GM21381 (cell line): ENCODE measurements around the gene HPS1.
A peak's percentile ranks its signal among the peaks of the same experiment; 100 is the strongest.

Experiments
- ATAC-seq: cut with Tn5 transposase; IDR thresholded peaks from one replicate; pipeline ENCODE4 v1.9.1; 2021; ENCODE audit warnings: mild to moderate bottlenecking, moderate library complexity; ENCODE audit not compliant: unreplicated experiment

The HPS1 gene

DNA sequence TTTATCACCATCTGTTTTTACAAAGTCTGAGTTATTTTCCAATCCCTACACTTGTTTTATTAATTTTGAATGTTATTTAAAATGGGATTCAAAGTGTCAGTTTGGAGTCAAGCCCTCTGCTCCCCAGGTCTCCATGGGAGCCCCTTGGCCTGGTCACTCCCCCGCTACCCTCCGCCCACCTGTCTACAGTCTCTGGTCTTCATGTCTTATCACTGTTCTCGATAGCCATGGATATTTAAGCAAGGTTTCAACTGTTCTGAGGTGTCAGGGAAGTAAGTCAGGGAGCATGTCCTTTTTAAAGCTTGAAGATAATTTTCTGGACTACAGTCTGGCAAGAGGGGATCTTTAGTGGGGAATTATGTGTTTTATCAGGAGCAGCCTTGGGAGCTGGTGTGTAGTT is 19.1 kb upstream of the HPS1 start:
- ATAC-seq, result no peak

DNA sequence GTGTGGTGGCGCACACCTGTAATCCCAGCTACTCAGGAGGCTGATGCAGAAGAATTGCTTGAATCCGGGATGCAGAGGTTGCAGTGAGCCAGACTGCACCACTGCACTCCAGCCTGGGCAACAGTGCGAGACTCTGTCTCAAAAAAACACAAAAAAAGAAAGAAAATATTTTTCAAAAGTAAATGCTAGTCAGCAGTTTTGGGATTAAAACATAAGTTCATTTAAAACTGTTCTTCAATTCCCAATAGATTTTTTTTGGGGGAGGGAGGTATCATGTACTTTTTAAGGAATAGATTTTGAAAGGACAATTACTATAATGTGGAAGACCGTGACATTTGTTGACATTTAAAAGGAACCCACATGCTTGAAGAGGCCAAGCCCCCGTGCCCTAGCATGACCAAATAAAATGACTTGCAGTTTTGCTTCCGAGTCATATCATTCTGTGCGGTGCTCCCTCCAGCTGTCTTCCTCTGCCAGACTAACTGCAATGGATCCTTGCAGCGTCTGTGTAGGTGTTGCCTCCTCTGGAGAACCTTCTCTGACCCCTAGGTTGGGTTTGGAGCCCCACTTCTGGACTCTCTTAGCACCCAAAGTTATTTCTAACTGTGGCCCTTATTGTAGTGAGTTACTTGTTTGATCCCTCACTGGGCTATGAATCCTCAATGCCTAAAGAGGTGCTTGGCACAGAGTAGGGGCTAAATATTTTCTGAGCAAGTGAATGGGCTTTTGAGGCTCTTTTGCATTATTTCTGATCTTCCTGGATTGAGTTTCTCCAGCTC is 17.4 kb upstream of the HPS1 start:
- no peak for ATAC-seq

DNA sequence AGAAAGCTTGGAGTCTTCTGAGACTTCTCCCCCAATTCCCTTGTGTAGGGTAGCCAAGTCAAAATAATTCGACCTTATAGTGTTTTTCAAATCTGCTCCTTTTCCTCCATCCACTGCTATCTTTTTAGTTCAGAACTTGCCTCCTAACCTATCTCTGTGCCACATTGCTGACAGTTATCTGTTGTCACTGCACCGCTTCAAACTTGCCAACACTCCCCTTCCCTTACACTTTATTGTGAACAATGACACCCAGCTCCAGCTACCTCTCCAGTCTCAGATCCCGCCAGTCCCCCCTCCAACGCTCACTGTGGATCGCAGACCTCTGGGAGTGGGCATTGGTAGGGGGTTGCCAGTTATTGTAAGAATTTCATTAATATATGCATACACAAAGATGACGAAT is 16.3 kb upstream of the HPS1 start:
- ATAC-seq, result no peak

DNA sequence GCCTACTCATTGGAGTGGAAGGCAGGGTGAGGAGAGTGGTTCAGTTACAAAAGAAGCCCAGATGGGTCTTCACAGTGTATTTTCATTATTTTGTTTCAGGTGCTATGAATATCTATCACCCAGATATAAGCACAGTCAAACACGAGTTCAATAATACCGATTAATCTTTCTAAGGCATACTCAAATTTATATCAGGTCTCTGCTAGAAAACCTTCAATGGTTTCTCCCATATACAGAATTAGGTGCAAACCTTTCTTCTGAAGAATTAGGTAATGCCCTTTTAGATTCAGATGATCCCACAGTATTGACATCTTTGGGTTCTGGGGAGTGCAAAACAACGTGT is 14.7 kb upstream of the HPS1 start:
- no peak for ATAC-seq

DNA sequence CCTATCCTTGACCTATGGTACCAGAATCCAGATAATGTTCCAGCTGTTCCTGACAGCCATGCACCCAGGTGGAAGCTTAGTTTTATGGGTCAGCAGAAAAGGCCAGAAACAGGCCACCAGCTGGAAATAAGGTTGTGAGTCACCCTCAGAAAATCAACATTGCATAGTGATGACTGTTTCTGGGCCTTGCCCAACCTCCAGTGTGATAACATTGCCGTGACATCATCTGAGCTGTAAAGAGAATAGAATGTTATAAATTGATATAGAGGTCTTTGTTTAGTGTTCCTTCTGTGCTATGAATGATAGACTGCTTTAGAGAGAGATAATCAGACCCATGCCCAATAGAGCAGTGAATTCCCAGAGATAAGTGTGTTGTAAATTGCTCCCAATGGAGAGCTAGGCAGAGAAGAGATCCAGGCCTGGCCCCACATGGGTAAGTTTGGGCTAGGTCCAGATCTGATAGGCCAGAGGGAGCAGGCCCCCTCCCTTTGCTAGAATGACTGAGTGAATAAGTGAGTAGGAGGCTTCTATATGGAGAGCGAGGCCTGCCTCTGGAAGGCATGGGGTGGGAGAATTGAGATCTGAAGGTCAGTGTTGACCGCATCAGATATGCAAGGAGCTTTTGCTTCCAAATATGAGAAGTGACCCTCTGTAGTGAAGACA is 14.2 kb upstream of the HPS1 start:
- no peak for ATAC-seq

DNA sequence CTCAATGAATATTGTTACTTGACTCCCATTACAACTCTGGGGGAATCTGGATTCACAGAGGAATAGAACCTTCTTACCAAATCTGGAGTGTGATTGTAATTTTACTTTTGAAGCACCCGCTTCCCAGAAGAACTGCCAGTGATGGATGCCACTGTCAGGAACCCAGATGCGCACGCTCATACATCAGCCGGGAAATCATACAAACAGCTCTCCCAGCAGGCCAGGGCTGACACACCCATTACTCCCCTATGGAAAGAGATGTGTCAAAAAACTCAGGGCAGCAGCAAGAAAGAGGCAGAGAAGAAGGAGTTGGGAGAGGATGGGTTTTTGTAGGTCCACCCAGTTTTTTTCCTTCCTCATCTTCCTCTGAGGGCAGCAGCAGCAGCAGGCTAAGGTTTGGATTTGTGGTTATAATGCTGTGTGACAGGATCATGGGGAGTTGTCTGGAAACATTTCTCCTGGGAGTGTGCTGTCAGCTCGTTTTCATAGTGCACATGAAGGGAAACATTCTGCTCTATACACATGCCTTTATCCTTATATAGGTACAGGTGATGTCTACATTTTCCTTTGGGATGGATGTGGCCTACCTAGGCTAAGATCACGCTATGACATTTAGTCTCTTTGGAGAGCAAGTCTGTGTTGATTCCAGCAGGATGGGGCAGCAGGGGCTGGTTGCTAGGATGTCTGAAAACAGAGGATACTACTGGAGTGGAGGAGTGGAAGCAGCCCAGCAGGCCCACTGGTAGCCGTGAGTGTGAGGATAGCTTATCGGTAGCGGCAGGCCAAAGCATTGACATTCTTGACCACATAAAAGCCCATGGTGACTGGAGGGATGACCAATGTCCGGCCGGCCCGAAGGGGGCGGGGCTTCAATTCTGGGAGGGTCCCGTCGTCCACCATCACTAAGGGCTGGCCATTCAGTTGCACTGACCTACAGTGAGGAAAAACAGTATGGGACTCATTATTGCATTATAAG is 12.4 kb upstream of the HPS1 start:
- ATAC-seq, result no peak

DNA sequence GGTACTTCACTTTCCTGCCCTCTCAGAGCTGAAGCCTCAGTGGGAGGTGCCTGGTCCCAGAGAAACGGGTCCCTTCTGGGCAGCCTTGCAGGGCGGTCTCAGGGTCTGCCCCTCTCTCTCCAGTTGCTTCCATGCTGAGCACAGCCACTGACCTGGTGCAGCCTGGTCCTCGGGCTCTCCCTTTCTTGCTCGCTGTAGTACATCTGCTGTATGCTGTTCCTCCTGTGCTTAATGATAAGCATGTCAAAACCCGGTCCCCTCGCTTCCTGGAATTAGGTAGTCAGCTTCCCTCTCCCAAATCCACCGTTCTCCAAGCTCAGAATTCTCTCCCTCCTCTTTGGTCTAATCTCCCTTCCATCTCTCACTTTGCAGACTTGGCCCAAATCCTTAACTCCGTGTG is 11.0 kb upstream of the HPS1 start:
- no peak for ATAC-seq

DNA sequence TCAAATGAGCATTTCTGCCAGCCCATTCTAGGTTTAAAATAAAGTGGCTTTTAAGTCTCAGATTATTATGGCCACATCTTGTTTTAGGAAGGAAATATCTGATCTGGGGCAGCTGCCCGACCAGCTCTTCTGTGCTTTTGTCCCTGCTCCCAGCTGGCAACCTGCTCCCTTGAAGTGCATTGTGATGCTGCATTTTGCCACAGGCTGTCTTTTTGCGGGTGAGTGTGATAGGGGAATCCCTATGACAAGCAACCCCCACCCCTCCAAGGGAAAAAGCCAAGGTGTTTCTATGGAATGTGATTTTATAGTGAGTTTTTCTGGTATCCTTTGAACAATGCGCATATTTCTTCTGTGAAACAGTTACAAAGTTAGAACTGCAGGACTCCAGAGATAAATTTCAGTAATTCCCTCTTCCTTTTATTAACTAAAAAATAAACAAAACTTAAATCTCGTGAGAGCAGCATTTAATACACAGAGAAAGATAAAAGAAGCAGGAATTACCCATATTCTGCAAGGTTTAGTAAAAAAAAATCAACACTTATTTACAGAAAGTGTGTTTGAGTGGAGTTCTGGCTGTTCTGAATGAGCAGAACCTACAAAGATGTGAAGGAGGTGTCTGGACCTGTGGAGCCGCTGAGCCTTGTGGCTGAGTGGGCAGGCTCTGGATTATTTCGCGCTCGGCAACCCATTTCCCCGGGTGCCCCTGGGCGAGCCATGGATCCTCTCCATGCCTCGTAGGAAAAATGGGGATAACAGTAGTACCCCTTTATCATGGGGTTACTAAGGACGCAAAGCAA is 10.1 kb upstream of the HPS1 start:
- no peak for ATAC-seq

DNA sequence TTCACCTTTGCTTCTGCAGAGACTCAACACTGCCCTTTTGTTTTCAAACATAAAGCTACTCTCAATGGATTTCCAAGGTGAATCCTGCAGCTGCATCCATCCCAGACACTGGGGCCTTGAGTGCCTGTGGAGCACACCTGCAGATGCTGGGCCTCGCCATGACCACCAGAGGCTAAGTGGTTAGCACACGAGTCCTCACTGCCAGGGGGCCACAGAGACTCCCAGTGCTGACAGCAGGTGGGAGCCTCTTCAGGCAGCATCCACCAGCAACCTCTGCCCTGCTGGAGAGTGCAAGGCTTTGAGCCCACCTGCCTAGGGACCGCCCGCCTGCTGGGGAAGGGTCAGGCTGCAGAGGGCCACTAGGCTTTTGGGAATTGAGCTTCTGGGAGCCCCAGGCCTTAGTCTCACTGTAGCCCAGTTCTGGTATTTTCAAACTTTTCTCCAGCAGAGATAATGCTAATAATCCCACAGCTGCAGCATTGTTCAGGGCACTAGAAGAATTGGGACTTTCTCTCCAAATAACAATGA is 9.4 kb upstream of the HPS1 start:
- no peak for ATAC-seq

DNA sequence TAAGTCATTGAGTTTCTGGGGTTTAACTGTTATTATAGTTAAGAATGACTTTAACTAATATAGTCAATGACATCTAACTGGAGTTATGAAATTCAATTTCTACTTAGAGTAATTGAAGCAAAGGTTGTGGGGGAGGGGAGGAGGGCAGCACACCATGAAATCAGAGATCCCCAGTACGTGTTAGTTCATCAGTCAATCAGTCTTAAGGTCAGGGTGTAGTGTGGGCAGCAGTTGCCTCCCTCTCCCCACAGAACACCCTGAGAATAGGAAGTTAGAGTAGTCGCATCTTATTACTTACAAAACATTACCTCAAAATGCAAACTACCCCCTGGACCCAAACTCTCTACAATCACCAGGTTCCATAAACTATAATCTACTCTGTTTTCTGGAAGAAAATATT is 7.0 kb upstream of the HPS1 start:
- no peak for ATAC-seq

DNA sequence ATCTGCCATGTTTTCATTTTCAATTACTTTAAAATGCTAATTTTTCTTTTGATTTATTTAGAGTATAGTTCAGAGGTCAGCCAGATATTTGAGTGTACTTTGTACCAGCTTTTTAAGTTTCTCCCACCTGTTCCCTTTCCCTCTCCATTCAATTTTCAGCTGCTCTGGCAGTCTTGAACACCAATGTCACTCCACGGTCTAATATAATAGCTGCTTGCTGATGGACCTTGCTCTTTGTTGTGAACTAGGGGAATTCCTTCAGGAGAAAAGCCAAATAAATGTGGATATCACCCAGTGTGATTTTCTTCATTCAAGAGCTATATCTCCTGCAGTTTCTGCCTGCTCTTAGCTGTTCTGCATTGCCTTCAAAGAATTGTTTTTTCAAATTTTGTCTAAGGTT is 3.9 kb upstream of the HPS1 start:
- ATAC-seq, result no peak

DNA sequence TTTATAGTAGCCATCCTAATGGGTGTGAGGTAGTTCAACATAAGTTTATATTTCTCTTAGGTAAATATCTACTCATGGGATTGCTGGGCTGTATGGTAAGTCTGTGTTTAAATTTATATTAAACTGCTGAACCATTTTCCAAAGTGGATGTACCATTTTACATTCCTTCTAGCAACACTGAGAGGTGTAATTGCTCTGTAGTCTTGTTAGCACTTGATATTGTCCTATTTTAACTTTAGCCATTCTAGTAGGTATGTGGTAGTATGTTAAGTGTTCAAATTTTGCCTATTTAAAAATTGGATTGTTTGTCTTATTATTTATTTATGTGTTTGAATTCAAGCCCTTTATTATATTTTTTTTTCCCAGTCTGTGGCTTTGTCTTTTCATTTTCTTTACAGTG is 2.6 kb upstream of the HPS1 start:
- no peak for ATAC-seq

DNA sequence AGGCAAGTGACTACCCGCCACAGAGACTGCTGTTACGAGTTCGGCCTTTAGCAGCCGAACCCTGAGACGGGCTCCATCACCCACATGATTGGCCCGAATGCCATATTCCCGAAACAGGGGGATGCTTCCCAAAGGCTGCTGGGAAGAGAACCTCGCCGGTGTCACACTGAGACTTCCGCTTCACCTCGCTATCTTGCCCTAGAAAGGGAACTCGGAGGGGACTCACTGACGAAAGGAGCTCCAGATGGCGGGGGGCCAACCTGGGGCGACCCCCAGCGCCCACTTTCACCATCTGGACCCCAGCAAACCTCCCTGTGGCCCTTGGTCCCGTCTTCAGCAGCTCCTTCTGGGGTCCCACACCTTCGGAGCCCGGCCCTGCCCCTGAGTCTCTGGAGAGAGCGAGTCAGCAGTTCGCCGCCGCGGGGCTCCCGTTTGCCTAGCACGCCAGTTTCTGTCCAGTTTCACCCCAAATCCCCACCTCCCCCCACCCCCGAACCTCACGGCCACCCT is 529 bp downstream of the HPS1 start:
- ATAC-seq, result peak; percentile 30

DNA sequence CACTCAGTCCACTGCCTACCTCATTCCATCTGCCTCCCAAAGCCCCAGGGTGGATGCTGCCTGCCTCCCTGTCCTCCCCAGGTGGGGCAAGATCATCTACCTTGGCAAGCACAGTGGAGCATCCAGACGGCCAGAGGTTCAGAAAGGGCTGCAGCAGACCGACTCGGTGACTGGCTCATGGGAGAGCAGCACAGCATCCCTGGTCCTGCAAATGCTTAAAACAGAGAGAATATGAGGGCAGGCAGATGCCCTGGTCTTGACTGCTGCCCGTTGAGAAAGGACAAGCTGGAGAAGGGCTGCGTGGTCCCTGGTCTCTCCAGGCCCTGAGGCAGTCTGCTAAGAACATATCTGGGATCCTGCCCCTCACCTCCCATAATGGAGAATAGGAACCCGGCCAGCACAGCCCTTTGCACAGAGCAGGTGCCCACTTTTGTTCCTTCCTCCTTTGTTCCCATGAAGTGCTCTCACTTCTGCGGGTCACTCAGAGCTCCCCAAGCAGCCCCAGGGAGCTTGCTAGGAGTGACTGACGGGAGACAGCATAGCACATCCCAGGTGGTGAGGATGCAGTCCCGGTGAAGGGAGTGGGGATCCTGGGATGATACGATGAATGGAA is 1.4 kb downstream of the HPS1 start:
- ATAC-seq, result no peak

DNA sequence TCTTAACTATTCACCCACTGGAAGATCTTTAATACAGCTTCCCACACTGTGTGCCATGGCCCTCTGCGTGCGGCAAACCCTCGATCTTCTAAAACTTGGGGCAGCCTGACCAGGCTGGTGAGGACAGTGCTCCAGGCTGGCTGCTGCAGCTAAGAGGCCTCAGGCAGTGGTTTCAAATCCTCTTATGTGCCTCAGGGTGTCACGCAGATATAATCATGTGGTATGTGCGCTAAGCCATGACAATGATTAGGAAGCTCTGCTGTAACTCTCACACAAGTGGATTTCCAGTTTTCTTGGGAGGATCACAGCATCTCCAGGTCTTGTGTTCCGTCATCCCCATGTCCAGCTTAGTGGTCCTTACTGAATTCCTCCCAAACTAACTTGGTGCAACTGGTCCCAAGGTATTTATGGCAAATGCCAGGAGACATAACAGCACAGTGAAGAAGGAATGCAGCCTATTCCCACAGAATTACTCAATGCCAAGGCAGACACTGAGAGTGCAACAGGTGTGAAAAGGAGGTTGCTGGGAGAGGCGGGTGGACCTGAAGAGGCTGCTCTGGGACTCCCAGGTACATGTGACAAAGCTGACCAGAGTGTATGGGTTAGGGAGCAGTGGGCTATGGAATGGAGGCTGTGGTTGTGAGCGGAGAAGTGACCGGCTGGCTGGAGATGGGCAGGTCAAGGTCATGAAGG is 2.3 kb downstream of the HPS1 start:
- no peak for ATAC-seq

DNA sequence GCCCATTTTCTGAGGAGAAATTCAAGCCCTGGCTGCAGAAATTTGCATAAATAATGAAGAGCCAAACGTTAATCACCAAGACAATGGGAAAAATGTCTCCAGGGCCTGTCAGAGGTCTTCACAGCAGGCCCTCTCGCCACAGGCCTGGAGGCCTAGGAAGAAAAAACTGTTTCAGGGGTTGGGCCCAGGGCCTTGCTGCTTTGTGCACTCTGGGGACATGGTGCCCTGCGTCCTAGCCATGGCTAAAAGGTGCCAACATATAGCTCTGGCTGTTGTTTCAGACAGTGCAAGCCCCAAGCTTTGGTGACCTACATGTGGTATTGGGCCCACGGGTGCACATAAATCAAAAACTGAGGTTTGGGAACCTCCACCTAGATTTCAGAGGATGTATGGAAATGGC is 8.0 kb downstream of the HPS1 start:
- no peak for ATAC-seq

DNA sequence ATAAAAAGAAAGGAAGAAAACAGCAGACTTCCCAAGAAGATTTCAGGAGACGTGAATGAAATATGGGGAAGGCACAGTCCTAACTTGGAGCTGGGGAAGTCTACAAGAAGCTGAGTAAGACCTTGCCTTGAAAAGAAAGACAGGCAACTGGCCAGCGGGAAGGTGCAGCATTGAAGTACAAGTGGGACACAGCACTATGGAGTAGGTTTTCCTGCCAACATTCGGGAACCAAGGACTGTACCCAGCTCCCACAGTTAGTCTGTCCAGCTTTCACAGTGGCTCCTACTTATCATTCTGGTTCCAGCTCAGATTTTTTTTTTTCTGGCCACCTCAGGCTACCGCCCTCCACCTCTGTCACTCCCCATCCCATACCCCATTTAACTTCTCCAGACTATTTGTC is 10.0 kb downstream of the HPS1 start:
- ATAC-seq, result no peak

DNA sequence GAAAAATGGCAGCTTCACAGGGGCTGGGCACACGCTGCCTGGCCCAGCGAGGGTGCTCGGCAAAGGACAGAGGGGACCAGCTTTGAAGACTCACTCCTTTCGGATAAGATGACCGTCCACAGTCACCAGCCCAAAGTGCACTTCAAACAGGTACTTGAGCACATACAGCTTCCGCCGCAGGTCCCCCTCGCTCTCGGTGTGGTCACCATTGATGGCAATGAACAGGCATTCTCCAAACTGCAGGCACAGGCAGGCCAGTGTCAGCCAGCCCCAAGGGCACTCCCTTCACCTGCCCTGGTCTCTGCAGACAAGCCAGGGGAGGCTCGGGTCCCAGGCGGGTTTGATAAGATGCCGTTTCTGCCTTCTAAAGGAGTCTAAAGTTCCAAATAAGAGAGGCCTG is 11.6 kb downstream of the HPS1 start:
- no peak for ATAC-seq
